HG03097 (cell line): ENCODE data around the gene DET1.
"Not testable (repeated sequence)": the region's sequence is repeated elsewhere in the genome, so short reads cannot be mapped to it uniquely, and the experiment has no call there.

Experiments used
- ATAC-seq: cut with Tn5 transposase; IDR thresholded peaks from one replicate; pipeline ENCODE4 v1.9.1; 2021; ENCODE audit not compliant: unreplicated experiment, low FRiP score

The DET1 gene

DNA sequence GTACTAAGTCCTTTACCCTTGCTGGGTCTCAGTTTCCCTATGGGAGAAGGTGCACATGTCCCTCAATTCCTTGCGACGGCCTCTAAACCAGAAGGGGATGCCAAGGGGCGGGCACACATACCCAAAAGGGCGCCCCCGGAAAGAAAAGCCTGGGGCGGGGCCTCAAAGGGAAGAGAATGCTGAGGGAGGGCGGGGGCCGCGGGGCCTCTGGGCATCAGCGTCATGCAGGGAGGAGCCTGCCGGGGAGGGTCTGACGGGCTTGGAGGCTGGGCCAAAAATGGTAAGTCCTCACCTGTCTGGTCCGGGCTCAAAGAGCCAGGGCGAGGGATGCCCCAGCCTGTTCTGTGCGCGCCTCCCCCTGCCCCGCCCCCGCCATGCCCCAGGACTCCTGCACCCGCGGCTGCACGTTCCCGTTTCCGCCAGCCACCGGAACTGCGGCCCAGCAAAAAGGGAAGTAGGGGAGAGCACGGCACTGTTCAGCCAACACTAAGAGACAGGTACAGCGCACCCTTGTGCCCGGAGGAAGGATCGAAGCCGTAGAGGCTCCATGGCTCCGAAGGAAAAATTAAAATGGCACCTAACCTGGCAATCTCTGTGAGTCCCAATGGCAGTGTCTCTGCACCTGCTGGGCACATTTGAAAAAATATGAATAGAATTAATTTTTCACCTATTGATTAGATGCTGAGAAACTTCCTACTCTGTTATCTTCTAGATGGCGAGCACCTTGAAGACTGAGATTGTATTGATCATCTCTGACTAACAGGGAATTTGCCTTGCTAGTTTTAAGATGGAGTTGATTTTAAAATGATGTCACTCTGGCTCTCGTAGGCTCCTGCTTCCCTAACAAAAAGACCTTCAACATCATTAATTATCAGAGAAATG, at the start of gene DET1:
Gene DET1, minus strand, starts transcription at position 434 of the 882 bp plus-strand sequence. CDS start 14,976 bp downstream, outside the sequence.
- ATAC-seq: peak; percentile 99

DNA sequence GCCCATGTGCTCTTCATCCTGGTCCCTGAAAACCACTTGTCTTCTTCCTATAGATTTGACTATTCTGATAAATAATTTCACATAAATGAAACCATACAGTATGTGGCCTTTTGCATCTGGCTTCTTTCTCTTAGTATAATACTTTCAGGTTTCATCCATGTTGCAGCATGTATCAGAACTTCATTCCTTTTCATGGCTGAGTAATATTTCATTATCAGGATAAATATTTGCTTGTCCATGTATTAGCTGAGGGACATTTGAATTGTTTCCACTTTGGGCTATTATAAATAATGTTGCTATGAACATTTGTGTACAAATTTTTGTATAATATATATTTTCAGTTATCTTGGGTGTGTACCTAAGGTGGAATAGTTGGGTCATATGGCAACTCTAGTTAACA, 44.9 kb upstream of the DET1 start:
- no peak for ATAC-seq

DNA sequence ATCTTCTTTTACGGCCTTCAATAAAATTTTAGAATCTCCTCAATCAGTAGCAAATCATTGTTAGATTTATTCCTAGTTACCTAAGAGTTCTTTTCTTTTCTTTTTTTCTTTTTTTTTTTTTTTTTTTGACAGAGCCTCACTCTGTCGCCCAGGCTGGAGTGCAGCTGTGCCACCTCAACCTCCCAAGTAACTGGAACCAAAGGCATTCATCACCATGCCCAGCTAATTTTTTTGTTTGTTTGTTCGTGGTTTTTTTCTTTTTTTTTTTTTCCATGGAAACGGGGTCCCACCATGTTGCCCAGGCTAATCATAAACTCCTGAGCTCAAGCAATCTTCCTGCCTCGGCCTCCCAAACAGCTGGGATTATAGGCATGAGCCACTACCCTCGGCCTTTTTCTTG, 44.3 kb upstream of the DET1 start:
- no peak for ATAC-seq

DNA sequence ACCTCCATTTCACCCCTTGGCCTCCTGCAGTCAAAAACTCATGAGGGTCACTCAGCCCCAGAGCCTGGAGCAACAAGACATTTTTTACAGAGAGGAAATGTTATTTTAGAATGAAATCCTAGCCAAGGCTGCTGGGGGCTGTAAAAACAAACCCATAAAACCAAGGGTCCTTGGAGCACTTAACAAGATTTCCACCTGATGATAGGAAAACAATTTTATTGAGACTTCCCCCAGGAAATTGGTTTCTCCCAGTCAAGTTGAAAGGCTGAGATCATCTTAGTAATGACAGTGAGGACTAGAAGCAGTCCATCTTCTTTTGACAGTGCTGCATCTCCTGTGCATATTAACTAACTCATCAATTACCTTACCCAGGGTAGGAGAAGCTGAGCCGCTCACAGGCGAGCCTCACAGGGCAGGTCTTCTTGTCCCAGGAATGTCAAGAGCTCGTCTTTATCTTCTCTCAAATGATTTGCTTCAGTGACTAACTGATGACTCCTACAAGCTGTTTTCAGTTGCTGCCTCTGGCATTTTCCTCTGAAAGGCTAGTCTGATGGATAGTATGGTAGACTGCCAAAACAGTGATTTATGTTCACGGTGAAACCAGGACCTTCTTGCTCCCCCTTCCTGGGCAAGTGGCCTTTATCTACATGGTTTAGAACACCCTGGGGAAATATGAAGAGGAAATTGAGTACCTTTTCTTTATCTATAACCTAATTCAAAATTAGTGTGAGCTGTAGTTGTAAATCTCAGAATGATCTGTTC, 40.1 kb upstream of the DET1 start:
- no peak for ATAC-seq

DNA sequence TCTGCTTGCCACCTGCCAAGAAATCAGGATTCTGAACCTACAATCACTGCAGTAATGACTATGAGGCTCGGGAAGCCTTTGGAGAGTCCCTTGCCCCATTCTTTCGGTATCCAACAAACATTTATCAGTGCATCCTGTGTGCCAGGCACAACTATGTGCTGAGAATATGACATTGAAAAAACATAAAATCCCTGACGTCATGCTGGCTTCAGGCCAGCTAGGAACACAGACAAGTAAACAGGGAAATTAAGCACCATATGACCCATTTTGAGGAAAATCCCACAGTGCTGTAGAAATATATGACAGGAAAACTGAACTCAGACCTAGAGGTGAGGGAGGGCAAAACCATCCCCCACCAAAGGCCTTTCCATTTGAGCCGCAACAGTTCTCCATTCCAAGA, 34.1 kb upstream of the DET1 start:
- no peak for ATAC-seq

DNA sequence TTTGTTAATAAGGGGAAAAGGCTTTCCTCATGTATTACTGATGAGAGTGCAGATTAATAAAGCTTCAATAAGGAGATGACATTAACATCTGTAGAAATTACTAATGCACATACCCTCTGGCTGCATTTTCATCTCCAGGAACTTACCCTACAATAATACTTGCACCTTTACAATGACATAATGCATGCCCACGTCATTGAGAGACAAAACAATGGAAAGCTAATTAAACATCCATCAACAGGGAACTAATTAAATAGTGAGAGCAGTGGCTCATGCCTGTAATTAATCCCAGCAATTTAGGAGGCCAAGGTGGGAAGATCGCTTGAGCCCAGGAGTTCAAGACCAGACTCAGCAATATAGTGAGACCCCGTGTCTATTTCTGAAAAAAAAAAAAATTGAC, 32.8 kb upstream of the DET1 start:
- ATAC-seq: no peak

DNA sequence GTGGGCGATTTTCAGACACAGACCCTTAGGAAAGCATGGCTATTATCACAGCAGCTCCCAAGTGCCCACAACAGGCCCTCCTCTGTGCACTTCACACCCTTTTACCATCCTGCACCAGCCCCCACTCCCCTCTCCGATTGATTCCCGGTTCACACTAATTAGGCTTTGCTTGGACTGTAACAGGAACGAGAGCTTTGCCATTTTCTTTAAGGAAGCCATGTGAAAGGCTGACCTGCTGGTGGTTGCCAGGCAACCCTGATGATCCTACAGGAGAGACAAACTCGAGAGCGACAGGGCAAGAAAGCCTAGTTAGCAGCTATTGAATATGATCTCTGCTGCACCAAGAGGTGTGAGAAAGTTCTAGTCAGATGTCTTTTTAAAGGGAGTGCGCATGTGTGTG, 28.2 kb upstream of the DET1 start:
- no peak for ATAC-seq

DNA sequence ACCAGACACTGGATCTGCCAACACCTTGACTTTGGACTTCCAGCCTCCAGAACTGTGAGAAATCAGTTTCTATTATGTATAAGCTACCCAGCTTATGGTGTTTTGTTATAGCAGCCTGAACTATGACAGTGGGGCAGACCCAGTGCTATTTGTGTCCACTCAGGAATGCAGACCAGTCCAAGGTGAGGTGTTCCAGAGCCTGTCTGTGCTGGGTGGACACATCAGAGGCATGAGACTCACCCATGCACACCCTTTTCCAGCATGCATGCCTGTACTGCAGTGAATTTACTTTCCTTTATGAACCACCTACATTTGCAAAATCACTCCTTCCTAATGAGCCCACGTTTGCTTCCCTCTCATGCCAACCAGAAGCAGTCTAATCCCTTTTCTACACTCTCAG, 27.6 kb upstream of the DET1 start:
- ATAC-seq: no peak

DNA sequence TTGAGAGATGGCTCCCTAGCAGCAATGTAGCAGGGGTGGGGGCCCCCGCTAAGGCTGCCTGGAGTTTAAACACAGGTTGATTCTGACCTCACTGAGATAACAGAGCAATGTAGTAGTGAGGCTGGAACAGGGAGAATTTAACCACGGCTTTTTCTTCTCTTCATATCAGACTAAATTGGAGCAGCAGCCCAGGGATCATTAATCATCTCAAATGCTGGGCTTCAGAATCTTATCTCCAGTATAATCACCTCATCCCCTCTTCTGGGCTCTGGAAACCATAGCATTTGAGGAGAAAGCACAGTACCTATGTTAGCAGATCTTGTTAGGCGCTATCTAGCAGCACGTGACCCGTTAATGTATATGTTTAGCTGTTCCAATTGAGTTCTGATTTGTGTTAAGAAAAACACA, 25.4 kb upstream of the DET1 start:
- no peak for ATAC-seq

DNA sequence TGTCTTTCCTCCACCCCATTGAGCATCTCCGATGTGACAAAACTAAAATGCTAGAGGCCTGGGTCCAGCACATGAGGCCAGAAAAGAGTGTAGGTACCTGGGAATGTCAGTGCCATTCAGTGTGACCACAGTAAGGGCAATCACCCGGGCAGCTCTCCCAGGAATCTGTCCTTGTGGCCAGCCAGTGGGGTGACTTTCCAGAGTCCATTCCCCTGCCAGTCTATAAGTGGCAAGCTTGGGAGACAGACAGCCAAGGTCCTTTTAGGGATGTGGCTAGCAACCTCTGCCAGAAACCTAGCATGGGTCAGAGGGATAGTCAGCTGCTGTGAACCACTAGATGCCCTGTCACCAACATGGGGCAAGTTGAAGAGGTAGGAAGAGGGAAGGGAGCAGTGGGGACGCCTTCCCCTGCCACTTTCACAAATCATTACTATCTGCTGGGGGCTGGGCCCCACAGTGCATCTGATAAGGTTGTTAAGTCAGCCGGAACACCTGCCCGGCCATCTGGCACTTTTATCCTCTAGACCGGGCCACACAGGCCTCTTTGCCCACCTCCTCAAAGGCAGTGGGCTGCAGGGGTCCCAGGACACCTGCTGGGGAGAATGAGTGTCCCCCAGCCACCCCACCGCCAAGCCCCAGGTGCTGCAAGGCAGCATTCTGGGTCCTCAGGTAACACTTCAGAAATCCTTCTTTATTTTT, 24.8 kb upstream of the DET1 start:
- ATAC-seq: no peak

DNA sequence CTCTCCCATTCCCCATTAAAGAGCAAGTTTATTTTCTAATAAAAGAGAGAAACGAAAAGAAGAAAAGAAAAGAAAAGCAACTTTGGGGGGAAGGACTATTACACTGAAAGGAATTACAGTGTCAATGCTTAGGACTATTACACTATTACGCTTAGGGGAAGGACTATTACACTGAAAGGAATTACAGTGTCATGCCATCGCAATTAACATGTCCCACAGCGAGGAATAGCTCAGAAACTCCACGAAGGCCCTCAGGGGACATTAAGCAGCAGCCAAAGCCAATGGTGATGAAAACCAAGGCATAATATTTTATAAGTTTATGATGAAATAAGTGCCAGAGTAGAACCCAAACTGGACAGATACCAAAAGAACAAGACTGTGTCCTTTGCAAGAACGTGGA, 22.1 kb upstream of the DET1 start:
- ATAC-seq: no peak

DNA sequence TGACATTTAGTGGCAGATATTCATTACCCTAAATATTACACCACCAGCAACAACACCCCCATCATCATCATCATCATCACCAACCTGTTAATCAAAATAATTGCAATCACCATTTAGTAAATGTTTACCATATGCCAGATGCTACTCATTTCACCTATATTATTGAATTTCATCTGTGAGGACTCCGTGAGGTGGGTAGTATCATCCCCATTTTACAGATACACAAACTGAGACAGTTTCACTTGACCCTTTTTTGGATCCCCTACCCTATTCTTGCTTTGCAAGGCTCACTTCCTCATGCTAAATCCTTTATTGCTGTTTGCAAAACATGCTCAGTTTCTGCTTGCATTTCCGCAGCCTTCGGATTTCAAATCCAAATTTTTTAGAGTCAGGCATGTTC, 18.3 kb upstream of the DET1 start:
- ATAC-seq: no peak

DNA sequence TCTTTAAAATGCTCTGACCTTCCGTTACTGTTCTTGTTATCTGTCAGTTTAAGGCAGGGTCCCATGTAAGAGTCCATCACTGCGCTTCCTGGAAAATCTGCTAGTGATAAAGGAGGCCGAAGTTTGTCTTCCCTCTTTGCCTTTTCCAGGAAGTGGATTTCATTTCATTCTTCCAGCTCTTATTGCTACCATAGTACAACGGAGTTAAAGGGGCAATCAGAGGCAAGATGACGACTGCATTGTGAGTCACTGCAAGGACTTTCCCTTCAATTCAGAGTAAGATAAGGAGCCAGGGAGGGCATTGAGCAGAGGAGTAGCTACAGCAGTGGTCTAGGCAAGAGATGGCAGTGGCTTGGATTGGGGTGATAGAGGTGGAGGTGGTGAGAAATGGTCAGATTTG, 17.2 kb upstream of the DET1 start:
- no peak for ATAC-seq

DNA sequence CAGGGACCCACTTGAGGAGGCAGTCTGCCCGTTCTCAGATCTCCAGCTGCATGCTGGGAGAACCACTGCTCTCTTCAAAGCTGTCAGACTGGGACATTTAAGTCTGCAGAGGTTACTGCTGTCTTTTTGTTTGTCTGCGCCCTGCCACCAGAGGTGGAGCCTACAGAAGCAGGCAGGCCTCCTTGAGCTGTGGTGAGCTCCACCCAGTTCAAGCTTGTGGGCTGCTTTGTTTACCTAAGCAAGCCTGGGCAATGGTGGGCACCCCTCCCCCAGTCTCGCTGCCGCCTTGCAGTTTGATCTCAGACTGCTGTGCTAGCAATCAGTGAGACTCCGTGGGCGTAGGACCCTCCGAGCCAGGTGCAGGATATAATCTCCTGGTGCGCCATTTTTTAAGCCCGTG, 13.1 kb upstream of the DET1 start:
- not testable (repeated sequence) for ATAC-seq

DNA sequence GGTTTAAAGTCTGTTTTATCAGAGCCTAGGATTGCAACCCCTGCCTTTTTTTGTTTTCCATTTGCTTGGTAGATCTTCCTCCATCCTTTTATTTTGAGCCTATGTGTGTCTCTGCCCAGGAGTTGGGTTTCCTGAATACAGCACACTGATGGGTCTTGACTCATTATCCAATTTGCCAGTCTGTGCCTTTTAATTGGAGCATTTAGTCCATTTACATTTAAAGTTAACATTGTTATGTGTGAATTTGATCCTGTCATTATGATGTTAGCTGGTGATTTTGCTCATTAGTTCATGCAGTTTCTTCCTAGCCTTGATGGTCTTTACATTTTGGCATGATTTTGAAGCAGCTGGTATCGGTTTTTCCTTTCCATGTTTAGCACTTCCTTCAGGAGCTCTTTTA, 11.5 kb upstream of the DET1 start:
- ATAC-seq: not testable (repeated sequence)

DNA sequence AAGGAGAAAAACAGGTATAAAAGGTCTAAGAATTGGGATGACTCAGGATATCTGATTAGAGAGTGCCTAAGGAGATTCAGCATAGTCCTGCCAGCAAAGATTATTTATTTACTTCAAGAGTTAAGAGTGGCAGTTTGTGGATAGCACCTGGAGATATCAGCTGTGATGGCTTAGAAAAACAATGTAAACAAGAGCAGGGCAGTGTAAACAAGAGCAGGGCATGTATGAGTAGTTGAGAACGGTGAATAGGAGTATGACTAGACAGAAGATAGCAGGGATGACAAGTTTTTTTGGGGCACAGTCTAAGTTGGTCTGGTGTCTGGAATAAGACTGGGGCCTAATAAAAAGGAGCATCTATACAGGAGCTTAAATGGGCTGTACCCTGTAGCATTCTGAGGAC, 1.5 kb upstream of the DET1 start:
- not testable (repeated sequence) for ATAC-seq

DNA sequence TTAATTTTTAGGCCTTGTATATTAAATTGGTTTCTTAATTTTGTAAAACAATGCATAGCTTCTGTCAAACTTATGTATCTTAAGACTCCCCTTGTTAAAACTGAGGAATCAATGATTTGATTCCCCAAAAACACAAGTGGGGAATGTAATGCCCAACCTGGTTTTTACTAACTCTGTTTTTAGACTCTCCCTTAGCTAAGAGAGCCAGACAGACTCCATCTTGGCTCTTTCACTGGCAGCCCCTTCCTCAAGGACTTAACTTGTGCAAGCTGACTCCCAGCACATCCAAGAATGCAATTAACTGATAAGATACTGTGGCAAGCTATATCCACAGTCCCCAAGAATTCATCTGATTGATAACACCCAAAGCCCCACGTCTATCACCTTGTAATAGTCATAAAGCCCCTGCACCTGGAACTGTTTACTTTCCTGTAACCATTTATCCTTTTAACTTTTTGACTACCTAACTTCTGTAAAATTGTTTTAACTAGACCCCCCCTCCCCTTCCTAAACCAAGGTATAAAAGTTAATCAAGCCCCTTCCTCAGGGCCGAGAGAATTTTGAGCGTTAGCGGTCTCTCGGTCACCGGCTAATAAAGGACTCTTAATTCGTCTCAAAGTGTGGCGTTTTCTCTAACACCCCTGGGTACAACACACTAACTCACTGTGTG, 768 bp downstream of the DET1 start:
- not testable (repeated sequence) for ATAC-seq

DNA sequence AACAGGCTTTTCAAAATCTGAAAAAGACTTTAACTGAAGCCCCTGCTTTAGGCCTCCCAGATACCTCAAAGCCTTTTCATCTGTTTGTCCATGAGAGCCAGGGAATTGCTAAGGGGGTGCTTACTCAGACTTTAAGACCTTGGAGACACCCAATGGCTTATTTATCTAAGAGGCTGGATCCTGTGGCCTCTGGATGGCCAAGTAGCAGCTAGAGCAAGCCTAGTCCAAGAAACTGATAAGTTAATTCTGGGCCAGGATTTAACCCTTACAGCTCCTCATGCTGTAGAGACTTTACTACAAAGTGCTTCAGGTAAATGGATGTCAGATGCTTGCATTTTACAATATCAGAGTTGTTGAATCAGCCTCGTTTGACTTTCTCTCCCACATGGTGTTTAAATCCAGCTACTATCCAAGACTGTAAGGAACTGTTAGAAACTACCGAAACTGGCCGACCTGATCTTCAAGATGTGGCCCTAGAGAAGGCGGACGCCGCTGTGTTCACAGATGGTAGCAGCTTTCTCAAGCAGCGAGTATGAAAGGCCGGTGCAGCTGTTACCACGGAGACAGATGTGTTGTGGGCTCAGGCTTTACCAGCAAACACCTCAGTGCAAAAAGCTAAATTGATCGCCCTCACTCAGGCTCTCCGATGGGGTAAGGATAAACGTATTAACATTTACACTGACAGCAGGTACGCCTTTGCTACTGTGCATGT, 3.3 kb downstream of the DET1 start:
- ATAC-seq: no peak

DNA sequence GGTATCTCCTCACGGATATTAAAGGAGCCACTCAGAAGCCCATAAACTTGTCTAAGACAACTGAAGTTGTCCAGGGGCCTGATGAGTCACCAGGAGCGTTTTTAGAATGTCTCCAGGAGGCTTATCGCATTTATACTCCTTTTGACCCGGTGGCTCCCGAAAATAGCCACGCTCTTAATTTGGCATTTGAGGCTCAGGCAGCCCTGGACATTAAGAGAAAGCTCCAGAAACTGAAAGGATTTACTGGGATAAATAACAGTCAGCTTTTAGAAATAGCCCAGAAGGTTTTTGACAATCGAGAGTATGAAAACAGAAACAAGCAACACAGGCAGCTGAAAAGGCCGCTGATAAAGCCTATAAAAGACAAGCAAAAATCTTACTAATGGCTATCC, 4.1 kb downstream of the DET1 start:
- no peak for ATAC-seq

DNA sequence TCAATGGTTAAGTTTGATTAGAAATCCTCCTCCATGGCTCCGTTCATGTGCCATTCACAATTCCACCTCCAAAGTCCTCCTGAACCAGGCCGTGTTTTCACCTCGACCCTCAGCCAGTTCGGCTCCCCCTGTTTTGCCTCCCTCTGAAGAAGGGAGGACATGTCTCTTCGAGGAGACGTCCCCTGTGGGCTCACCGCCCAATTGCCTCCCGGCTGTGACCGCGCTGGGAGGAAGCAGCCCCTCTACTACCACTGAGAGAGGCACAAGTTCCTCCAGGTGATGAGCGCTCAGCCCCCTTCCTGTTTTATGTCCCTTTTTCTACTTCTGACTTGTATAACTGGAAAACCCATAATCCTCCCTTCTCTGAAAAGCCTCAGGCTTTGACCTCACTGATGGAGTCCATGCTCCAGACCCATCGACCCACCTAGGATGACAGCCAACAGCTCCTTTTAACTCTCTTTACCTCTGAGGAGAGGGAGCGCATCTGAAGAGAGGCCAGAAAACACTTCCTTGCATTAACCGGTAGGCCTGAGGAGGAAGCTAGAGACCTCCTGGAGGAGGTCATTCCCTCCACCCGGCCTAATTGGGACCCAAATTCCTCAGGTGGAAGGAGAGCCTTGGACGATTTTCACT, 4.7 kb downstream of the DET1 start:
- ATAC-seq: no peak
